Measurements from ENCODE around the gene SAMD10.
"Not testable (repeated sequence)": the region's sequence is repeated elsewhere in the genome, so short reads cannot be mapped to it uniquely, and the experiment has no call there.

SAMD10 gene

DNA sequence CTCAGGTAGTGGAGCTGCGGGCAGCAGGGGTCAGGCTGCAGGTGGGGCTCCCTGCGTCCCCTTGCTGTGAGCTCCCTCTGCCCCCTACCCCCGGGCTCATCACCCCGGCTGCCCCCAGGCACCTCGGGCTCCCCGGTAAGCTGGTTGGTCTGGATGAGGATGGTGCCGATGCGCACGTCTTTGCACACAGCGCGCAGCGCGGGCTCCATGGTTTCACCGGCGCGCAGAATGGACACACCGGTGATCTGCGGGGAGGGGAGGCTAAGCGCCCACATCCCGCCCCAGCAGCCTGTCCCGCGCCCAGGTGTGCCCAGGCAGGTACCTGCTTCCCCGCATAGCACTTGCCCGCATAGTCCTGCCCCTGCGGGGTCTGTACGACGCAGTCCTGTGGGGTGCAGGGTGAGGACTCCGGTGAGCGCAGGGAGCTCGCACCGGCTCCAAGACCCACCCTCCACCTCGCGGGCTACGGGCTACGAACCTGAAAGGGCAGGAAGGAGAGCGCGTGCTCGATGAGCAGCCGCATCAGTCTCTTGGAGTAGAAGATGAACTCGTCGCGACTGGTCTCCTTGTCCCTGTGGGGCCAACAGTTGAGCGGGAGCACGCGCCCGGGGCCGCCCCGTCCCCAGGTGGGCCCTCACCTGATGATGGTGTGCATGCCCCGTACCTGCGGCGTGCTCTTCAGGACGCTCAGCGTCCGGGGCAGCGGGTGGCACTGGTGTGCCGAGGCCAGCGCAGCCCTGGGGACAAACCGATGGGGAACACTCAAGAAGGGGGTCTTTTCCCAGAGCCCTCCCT lies 38.8 kb downstream of the SAMD10 start:
- DNase-seq: no peak

DNA sequence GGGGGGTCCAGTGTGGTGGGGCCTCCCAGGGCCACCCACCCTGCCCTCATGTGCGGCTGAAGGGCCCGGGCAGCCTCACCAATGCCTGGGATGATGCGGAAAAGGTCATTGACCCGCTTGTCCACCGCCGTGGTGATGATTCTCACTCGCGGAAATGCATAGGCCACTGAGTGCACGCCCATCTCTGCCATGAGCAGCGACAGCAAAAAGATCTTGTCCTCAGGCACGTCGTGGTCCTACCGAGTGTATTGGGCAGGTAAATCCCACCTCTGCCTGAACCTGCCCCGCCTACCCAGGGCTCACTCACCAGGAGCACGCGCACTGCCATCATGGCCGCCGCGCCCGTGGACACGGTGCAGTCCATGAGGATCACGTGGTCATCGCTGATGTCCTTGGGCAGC lies 39.4 kb downstream of the SAMD10 start:
- no peak for DNase-seq

DNA sequence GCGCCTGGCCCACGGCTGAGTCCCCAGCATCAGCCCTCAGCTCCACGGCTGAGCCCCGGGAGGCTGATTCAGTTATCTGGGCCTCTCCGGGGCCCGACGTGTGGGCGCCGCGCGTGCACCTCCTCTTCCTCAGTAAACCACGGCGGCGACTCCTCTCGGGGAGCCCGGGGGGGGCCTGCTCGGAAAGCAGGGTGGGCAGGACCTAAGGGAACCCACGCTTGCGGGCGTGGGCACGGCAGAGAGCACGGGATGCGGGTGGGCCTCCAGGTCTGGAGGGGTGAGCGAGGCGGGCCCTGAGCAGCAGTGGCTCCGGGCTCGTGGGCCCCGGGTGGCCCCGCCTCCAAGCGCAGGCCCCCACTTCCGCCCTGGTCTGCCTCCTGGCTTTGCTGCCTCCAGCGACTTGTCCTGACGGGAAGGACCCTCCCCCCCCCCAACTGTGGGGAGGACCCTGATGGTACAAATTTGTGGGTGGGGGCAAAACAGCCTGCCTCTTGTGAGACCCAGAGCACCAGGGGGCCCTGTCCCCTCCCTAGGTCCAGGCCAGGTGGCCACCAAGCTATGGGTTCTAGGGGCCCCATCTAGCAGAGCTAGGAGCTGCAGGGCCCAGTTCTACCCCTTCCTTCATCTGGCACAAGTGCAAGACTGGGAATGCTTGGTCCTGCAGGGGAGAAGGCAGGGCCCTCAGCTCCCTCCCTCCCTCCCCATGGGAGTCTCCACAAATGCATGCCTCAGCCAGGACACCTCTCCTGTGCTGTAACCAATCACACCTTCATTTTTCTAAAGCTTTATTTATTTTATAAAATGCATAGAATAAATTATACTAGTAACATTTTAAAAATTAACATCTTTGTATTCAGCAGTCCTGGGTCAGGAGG lies 40.1 kb downstream of the SAMD10 start:
- no peak for DNase-seq

DNA sequence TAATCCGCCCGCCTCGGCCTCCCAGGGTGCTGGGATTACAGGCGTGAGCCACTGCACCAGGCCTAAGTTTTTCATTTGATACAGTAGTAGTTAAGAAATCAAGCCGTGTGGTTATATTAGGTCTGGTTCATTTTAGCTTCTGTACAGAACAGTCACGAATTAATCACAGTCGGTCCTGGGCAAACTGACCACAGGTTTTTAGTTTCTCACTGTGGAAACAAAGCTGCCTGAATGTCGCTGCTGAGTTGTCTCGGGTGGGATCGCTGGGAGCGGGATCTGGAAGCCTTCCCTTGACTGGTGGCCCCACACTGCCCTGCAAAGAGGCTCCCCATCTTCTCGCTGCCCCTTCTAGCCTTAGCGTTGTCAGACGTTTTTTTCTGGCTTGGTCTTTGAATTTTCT lies 41.8 kb downstream of the SAMD10 start:
- no peak for DNase-seq

DNA sequence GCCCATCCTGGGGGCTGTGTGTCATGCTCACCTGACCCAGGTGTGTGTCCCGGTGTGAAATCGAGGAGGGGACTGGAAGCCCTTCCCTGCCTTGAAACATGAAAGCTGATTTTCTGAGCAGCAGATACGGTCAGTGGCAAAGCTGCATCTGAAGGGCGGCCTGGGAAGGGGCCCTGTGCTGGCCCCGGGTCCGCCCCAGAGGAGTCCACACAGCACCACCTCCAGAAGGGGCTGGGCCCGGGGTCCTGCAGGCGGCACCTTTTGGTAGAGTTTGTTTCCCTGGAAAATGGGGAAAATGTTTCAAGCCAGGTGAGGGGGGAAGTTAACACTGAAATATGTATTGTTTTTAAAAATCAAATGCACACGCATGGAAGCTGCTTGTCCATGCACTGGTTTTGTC lies 44.0 kb downstream of the SAMD10 start:
- DNase-seq: no peak

DNA sequence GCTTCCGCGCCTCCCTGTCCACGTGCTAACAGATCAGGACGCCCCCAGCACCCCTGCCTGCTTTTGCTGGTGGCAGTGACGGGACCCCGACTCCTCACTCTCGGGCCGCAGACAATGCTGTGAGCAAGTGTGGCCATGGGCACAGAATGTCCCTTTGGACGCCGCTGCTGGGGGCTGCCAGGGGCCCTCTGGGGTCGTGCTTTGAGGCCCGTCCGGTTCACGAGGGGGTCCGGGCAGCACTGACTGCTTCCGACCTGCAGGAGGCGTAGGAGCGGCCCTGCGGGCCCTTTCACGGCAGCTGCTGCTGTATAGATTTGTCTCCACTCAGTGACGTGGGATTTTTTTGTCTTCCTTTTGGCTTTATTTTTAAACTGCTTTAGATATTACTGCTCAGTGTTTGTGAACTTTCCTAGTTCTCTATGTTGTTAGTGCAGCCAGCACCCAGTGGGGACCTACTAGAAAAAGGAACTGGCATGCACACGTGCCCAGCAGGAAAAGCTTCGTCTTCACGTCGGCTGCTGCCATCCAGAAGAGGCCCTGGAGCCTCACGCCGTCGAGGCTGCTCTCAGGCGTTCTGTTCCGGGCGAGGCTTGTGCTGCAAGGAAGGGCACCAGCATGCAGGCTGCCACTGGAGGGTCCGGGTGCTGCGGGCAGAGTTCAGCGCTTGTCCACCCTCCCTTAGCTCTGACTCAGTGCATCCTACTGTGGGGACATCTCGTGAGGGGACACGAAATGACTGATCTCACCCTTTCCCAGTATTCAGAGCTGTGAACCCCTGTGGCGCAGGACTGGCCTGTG lies 45.0 kb downstream of the SAMD10 start:
- DNase-seq: peak; percentile 7

DNA sequence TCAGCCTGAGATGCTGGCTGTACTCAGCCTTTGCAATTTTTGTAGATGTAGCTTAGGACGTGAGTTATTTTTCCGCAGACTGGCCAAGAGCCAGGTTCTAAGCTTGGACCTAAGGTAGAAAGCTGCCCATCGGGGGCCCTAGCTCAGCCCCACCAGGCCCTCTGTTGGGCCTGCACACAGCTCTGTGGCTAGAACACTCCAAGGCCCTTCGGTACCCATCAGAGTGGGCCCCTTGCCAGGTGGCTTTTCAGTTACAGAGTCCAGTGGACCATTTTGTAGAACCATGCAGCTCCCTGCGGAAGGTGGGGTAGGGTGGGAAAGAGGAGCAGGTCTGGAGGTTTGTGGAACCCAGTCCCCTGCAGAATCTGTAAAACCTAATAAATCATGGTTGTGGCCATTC lies 45.8 kb downstream of the SAMD10 start:
- DNase-seq: no peak

DNA sequence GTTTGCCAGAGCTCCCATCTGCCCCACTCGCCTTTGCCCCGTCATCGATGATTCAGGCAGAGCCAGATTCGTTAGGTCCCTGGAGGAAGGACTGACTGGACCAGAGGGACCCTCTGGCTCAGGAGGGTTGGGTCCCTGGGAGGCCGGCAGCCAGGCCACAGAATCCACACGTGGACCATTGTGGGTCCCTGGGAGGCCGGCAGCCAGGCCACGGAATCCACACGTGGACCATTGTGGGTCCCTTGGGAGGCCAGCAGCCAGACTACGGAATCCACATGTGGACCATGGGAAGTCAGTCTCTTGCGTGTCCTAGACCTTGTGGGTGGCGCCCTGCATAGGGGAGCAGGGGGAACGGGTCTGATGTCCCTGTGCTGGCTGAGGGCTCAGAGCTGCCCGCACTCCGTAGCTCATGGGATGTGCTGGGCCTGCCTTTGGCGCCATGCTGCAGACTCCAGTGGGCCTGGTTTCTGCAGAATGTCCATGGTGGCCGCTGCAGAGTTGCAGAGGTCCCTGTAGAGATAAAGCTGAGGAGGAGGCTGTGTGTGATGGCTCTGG lies 46.8 kb downstream of the SAMD10 start:
- no peak for DNase-seq

DNA sequence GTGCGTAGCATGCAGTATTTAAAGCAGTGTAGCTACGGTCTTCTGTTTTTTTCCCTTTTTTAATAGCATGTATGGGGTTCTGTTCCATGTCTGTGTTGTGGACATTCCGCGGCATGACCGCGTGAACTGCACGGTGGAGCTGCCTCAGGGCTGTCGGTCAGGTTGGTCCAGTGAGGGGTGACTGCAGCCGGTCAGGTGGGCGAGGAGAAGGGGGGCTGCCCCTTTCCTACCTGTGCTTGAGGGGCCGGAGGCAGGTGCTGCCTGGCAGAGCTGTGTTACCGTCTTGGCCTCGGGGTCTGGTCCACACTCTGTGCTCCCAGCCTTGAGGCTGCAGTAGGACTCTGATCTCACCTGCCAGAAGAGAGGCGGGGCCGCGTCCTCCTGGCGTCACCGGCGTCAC lies 47.7 kb downstream of the SAMD10 start:
- DNase-seq: no peak

DNA sequence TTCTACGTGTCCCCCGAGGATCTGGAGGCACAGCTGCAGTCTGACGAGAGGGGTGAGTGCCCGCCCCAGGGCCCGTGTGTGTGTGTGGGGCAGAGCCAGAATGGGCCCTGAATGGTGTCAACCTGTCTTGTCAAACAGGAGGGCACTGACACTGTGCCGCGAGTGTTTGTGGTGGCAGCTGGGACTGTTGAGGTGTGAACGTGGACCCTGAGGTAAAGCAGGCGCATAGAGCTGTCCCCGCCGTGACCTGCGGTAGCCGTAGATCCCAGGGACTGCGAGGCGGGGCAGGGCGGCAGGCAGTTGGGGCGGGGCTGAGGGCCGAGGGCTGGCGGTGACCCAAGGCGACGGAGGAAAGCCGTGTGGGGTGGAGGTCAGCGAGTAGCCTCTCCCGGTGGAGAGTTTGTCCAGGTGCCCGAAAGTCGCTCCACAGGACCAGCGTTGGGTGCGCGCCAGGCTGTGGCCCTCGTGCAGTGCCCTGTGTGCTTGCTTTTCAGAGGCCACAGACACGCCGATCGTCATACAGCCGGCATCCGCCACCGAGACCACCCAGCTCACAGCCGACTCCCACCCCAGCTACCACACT lies 48.4 kb downstream of the SAMD10 start:
- no peak for DNase-seq

DNA sequence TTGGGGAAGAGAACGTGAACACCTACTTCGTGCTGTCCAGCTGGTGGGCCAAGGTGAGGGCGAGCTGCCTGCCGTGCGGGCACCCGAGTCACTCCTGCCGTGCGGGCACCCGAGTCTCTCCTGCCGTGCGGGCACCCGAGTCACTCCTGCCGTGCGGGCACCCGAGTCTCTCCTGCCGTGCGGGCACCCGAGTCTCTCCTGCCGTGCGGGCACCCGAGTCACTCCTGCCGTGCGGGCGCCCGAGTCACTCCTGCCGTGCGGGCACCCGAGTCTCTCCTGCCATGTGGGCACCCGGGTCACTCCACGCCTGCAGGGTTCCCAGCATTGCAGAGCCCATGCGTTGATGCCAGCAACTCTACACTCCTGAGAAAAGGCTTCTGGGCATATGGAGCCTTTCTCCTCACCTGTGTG lies 50.0 kb downstream of the SAMD10 start:
- DNase-seq: not testable (repeated sequence)

DNA sequence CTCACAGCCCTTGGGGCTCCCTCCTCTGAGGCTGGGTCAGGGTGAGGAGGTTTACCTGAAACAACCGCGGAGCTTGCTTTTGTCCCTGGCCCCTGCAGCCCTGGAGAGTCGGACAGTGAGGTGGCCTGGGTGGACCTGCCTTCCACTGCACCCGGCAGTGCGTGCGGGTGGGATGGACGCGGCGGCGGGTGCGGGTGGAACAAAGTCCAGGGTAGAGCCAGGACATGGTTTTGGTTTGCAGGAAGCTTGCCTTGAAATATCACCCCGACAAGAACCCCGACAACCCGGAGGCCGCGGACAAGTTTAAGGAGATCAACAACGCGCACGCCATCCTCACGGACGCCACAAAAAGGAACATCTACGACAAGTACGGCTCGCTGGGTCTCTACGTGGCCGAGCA lies 50.4 kb downstream of the SAMD10 start:
- no peak for DNase-seq

DNA sequence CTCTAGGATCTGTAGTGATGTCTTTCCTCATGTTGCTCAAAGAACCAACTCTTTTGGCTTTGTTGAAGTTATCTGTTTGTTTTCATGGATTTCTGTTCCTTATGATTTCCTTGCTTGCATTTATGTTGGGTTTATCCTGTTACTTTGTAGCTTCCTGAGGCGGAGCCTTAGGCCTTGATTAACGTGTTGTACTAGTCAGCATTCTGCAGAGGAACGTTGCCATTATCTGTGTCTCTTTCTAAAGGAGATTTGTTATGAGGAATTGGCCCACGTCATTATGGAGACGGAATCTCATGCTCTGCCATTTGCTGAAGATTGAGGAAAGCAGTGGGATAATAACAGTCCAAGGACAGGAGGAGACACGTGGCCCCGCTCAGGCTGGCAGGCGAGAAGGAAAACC lies 53.1 kb downstream of the SAMD10 start:
- DNase-seq: no peak

DNA sequence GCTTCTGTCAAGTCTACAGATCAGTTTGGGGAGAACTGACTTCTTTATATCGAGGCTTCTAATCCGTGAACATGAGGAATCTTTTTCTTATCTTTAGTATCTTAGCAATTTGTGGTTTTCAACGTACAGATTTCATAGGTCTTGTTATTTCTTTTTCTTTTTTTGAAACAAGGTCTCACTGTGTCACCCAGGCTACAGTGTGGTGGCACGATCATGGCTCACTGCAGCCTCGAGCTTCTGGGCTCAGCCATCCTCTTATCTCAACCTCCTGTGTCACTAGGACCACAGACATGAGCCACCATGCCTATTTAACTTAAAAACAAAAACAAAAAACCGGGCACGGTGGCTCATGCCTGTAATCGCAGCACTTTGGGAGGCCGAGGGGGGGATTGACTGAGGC lies 55.2 kb downstream of the SAMD10 start:
- DNase-seq: no peak

Data from retina (tissue), 1 donor.